NCI-H1092 treated with DMSO at 0.1 percent for 48 hours (cell line): ENCODE results near the gene TSPAN16.

Experiments
- DNase-seq: peaks from one replicate; lab custom pipeline; 2025; lab: John Stamatoyannopoulos, UW

Gene TSPAN16

GRCh38 chr19:11268783-11269267 is 27.1 kb upstream of the TSPAN16 start:
- no peak for DNase-seq

- DNase-seq = no peak
Measured at GRCh38 chr19:11269408-11269807, 26.6 kb upstream of the TSPAN16 start.

- no peak for DNase-seq
Measured at GRCh38 chr19:11273296-11273695, 22.7 kb upstream of the TSPAN16 start.

GRCh38 chr19:11273989-11274388 is 22.0 kb upstream of the TSPAN16 start:
- no peak for DNase-seq

- no peak for DNase-seq
Measured at GRCh38 chr19:11274533-11275086, 21.4 kb upstream of the TSPAN16 start.

- DNase-seq = no peak
Measured at GRCh38 chr19:11278670-11279069, 17.3 kb upstream of the TSPAN16 start.

- DNase-seq = no peak
Measured at GRCh38 chr19:11279505-11280236, 16.3 kb upstream of the TSPAN16 start.

GRCh38 chr19:11281356-11282049 is 14.5 kb upstream of the TSPAN16 start:
- DNase-seq = no peak

GRCh38 chr19:11284515-11284914 is 11.4 kb upstream of the TSPAN16 start:
- no peak for DNase-seq

- no peak for DNase-seq
Measured at GRCh38 chr19:11286312-11286974, 9.5 kb upstream of the TSPAN16 start.

- DNase-seq = no peak
Measured at GRCh38 chr19:11288349-11288748, 7.6 kb upstream of the TSPAN16 start.

- DNase-seq = no peak
Measured at GRCh38 chr19:11290256-11290655, 5.7 kb upstream of the TSPAN16 start.

- DNase-seq = no peak
Measured at GRCh38 chr19:11291415-11291814, 4.5 kb upstream of the TSPAN16 start.

- DNase-seq = no peak
Measured at GRCh38 chr19:11291991-11292390, 4.0 kb upstream of the TSPAN16 start.

- peak; percentile 73 for DNase-seq
Measured at GRCh38 chr19:11293433-11294389, 2.2 kb upstream of the TSPAN16 start.

GRCh38 chr19:11295180-11295579 is 780 bp upstream of the TSPAN16 start:
- DNase-seq = no peak

- DNase-seq = no peak
Measured at GRCh38 chr19:11296264-11296663, 304 bp downstream of the TSPAN16 start.

- DNase-seq = no peak
Measured at GRCh38 chr19:11299946-11300810, 4.2 kb downstream of the TSPAN16 start.

- no peak for DNase-seq
Measured at GRCh38 chr19:11300811-11301120, 4.8 kb downstream of the TSPAN16 start.

GRCh38 chr19:11304936-11305335 is 9.0 kb downstream of the TSPAN16 start:
- DNase-seq = no peak

- no peak for DNase-seq
Measured at GRCh38 chr19:11306337-11306736, 10.4 kb downstream of the TSPAN16 start.
